Breast epithelium (tissue), 3 donors: ENCODE data around the gene ASB10.

ENCODE experiments used
- POLR2A ChIP-seq: fragments of 450-650 bp; IDR thresholded peaks from one replicate; pipeline ENCODE4 v1.6.1; 2016; ENCODE audit warnings: antibody characterized with exemption, mild to moderate bottlenecking, moderate library complexity
- POLR2AphosphoS5 ChIP-seq, 3 donors: sonication (generic); formaldehyde crosslinking; IDR thresholded peaks; one replicate each; pipeline ENCODE4 v1.6.1; 2017; ENCODE audit warnings: antibody characterized with exemption in 3 of 3
- TF ChIP-seq, protein P1 (sequence below), 3 donors: fragments of 450-650 bp; IDR thresholded peaks; one replicate each; pipeline ENCODE4 v1.5.1; 2016 to 2017; ENCODE audit warnings: antibody characterized with exemption in 3 of 3, mild to moderate bottlenecking in 3 of 3, moderate library complexity in 3 of 3

DNA sequence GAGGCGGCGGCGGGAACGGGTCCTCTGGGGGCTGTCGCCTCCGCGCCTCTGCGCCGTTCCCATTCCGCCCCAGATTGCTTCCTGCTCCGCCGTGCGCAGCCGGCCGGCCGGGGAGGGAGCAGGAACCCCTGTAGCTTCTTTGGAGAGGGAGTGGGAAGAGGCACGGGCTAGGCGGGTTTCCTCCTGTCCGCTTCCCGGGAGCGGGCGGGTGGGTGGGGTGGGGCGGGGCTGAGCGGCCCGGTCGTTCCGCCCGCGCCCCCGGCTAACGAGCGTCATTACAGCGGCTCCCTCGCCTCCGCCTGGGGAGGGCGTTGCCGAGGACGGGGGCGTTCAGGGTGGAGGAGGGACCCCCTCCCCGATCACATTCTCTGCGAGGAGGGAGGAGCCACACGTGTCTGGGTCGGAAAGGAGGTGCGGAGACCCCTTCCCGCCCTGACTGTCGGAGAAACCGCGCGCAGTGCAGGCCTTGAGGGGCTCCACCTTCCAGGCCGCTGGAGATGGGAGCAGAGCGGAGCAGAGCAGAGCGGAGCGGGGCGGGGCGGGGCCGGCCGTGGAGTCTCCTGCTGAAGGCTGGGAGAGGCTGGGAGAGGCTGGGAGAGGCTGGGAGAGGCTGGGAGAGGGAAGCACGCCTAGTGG is 61.1 kb downstream of the ASB10 start:
- TF ChIP-seq POLR2A: no peak
- TF ChIP-seq, protein P1, sequence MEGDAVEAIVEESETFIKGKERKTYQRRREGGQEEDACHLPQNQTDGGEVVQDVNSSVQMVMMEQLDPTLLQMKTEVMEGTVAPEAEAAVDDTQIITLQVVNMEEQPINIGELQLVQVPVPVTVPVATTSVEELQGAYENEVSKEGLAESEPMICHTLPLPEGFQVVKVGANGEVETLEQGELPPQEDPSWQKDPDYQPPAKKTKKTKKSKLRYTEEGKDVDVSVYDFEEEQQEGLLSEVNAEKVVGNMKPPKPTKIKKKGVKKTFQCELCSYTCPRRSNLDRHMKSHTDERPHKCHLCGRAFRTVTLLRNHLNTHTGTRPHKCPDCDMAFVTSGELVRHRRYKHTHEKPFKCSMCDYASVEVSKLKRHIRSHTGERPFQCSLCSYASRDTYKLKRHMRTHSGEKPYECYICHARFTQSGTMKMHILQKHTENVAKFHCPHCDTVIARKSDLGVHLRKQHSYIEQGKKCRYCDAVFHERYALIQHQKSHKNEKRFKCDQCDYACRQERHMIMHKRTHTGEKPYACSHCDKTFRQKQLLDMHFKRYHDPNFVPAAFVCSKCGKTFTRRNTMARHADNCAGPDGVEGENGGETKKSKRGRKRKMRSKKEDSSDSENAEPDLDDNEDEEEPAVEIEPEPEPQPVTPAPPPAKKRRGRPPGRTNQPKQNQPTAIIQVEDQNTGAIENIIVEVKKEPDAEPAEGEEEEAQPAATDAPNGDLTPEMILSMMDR (IDR thresholded peaks at IDR 0.05): no peak
- TF ChIP-seq POLR2AphosphoS5 (IDR thresholded peaks at IDR 0.05): no peak
